Renal cortical epithelial cell (primary cell): ENCODE measurements around the gene ZNF45. TPM values are rescaled to one million over a fixed set of nuclear protein-coding genes. Genes with fewer than 3 reads are reported as not detected.
"Not testable (repeated sequence)": the region's sequence is repeated elsewhere in the genome, so short reads cannot be mapped to it uniquely, and the experiment has no call there.

Experiments used
- DNase-seq: peaks from one replicate; pipeline ENCODE4 v3.0.0-alpha.2; 2011; ENCODE audit warnings: low read depth
- total RNA-seq: library from RNA; depleted of rRNA; stranded (reverse); fragments of >200 nt; gene quantifications from 2 replicates; pipeline ENCODE4 v1.2.3, GENCODE V29; 2014

The ZNF45 gene
- total RNA-seq, 1 donor from 2014 or later: 24.2 TPM

GRCh38 chr19:43913383-43913782 is 21.7 kb downstream of the ZNF45 start:
- no peak for DNase-seq

- no peak for DNase-seq
These were observed 24.2 kb downstream of the ZNF45 start for GRCh38 chr19:43910884-43911283.

GRCh38 chr19:43908659-43909058 is 26.4 kb downstream of the ZNF45 start:
- no peak for DNase-seq

GRCh38 chr19:43906774-43907173 is 28.3 kb downstream of the ZNF45 start:
- DNase-seq: no peak

- no peak for DNase-seq
These were observed 29.2 kb downstream of the ZNF45 start for GRCh38 chr19:43905897-43906296.

GRCh38 chr19:43902399-43902798 is 32.7 kb downstream of the ZNF45 start:
- DNase-seq: no peak

- DNase-seq: peak; percentile 76
These were observed 33.4 kb downstream of the ZNF45 start for GRCh38 chr19:43901395-43902390.

GRCh38 chr19:43895727-43896308 is 39.3 kb downstream of the ZNF45 start:
- no peak for DNase-seq

GRCh38 chr19:43883864-43884263 is 51.2 kb downstream of the ZNF45 start, which contains the start of gene ZNF404:
Gene ZNF404, minus strand, starts transcription at chr19:43883964.
- no peak for DNase-seq

GRCh38 chr19:43880483-43880882 is 54.6 kb downstream of the ZNF45 start:
- no peak for DNase-seq

- peak; percentile 21 for DNase-seq
These were observed 62.3 kb downstream of the ZNF45 start for GRCh38 chr19:43872547-43873336.

- not testable (repeated sequence) for DNase-seq
These were observed 68.2 kb downstream of the ZNF45 start for GRCh38 chr19:43866923-43867322.

Other genes starting within 250 kb of the ZNF45 start
- not detected in 2 replicates for gene IRGC, start 219.2 kb downstream of the ZNF45 start, total RNA-seq
- gene SMG9, start 180.3 kb downstream of the ZNF45 start, total RNA-seq: 3.8 and 9.9 TPM in 2 replicates
- 0.85 and 8.5 TPM in 2 replicates for gene KCNN4, start 154.3 kb downstream of the ZNF45 start, total RNA-seq
- 0.35 TPM in 2 replicates for gene LYPD5, start 132.8 kb downstream of the ZNF45 start, total RNA-seq
- gene ZNF283, start 108.0 kb downstream of the ZNF45 start, total RNA-seq: 5.4 and 20.7 TPM in 2 replicates
- 2.6 and 6.0 TPM in 2 replicates for gene ZNF404, start 51.3 kb downstream of the ZNF45 start, total RNA-seq
- gene ZNF221, start 15.9 kb upstream of the ZNF45 start, total RNA-seq: 4.0 and 13.7 TPM in 2 replicates
- gene ZNF155, start 48.9 kb upstream of the ZNF45 start, total RNA-seq: 7.6 and 11.9 TPM in 2 replicates
- gene ZNF230, start 67.7 kb upstream of the ZNF45 start, total RNA-seq: 3.3 and 5.0 TPM in 2 replicates
- gene ZNF222, start 90.1 kb upstream of the ZNF45 start, total RNA-seq: 4.5 and 5.9 TPM in 2 replicates
- 8.5 and 9.4 TPM in 2 replicates for gene ZNF223, start 116.8 kb upstream of the ZNF45 start, total RNA-seq
- 2.1 and 4.4 TPM in 2 replicates for gene ZNF284, start 136.9 kb upstream of the ZNF45 start, total RNA-seq
- 19.1 and 41.5 TPM in 2 replicates for gene ZNF224, start 159.1 kb upstream of the ZNF45 start, total RNA-seq
- 3.5 and 9.2 TPM in 2 replicates for gene ZNF225, start 178.1 kb upstream of the ZNF45 start, total RNA-seq
- gene ZNF234, start 206.3 kb upstream of the ZNF45 start, total RNA-seq: 6.1 and 16.4 TPM in 2 replicates
- gene ZNF226, start 229.8 kb upstream of the ZNF45 start, total RNA-seq: 13.2 and 25.1 TPM in 2 replicates